ENCODE measurements around the gene PRSS12. TPM values are rescaled to one million over a fixed set of nuclear protein-coding genes. Genes with fewer than 3 reads are reported as not detected.

The PRSS12 gene
- total RNA-seq, 1 experiment from 2014 or later, result 13.8 TPM

DNA sequence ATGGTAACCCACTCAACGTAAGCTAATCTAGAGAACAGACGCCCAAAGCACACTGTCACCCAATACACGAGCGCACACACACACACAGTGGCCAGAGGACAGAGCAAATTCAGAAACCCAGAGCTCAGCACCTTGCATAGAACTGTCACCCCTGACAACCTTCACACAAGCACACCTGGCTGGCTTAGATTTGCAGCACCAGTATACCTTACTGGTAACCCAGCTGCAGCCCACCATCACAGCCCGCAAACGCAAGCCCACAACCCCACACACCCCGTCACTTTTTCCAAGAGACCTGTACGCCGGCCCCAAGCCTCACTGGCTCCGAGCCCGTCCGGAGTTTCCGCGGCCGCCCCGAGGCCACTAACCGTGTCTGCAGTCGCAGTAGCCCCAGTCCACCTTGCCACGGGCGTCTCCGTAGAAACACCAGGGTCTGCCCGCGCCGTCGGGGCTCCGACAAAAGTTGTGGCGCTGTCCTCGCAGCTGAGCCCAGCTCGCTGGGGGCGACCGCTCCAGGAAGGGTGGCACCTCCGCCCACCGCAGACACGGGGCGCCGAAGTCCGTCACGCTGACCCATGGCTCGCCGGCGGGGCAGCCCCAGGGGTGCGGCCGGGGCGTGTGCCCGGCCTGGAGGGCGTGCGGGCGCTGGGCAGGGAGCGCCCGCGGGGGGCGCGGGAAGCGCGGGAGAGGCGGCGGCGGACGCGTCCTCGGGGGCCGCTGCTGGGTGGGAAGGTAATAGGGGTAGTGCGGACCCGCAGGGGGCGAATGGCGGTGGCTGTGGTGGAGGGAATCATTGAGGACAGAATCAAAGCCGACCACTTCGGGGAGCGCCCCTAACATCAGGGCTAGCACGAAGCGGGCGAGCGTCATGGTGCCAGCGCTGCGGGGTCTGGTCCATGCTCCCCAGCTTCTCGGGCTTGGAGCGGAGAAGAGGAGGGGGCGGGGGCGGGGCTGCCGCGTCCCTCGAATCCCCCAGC lies 664 bp downstream of the PRSS12 start:
- no TSS peak for BruUV-seq (replicated peaks)
- ATAC-seq (peak; percentile 63), DNase-seq (ENCODE audit: low read depth, low spot score) (peak; percentile 48)
- Histone ChIP-seq H3K4me1 (ENCODE audit: control insufficient read depth in 1 of 2, insufficient read depth in 2 of 2, low read length in 2 of 2) (peaks cover 3 to 41% of the 10 kb centered on the region in 2 experiments; a peak in 3 of 4 replicates), H3K36me3 (ENCODE audit: control insufficient read depth in 1 of 2, insufficient read depth in 2 of 2, low read length in 2 of 2) (no peaks in the 10 kb centered on the region), H3K4me3 (replicated peaks in 1 of 2; ENCODE audit: low read depth in 1 of 2, low read length in 2 of 2) (peak overlapping the region; percentile 51 to 75), H3K9me3 (ENCODE audit: control insufficient read depth in 1 of 2, insufficient read depth in 1 of 2, low read depth in 1 of 2, low read length in 2 of 2) (no peaks in the 10 kb centered on the region), H3K27ac (ENCODE audit: low read depth, low read length) (peak overlapping the region; percentile 40; the same call in 1 of the 2 replicates), H2AFZ (ENCODE audit: low read depth, low read length, poor library complexity, severe bottlenecking) (peak overlapping the region; percentile 86), H4K20me1 (ENCODE audit: insufficient read depth) (no peaks in the 10 kb centered on the region), H3K4me2 (ENCODE audit: low read length) (peak overlapping the region; percentile 99), H3K9me2 (ENCODE audit: insufficient read depth) (no peaks in the 10 kb centered on the region), H3K27me3 (ENCODE audit: insufficient read depth, low read length) (no peaks in the 10 kb centered on the region), H3K9ac (ENCODE audit: low read length) (peak overlapping the region; percentile 64), H3K79me2 (ENCODE audit: insufficient read depth, low read length) (no peaks in the 10 kb centered on the region)
- no peak for TF ChIP-seq RAD21 (IDR thresholded peaks at IDR 0.05; ENCODE audit: low read depth)
- TF ChIP-seq SP1 (IDR thresholded peaks at IDR 0.05; ENCODE audit: low read depth), result no peak
- no peak for TF ChIP-seq CBX3 (IDR thresholded peaks at IDR 0.05; ENCODE audit: low read depth)
- no peak for TF ChIP-seq SRF (IDR thresholded peaks at IDR 0.05; ENCODE audit: low read depth)
- TF ChIP-seq TCF7L2 (IDR thresholded peaks at IDR 0.05; ENCODE audit: borderline replicate concordance, extremely low read depth, insufficient read depth, insufficient read length), result no peak
- CTCF ChIA-PET, result interaction anchor here (0.9 to 2.8 kb wide), 15 partner anchors 9 to 117 kb away, joined by 3 to 14 read pairs (median 5); no protein-coding TSS in a partner anchor
- intact Hi-C loops (cut with micrococcal nuclease), result no loop called here
- RAD21 ChIA-PET (ENCODE audit: low non-redundant PET in 1 of 2, low total read pairs in 2 of 2, uncharacterized antibody in 2 of 2, unreplicated experiment in 2 of 2), result no interaction called here
- POLR2A ChIA-PET, result interaction anchor here (1.2 to 1.3 kb wide), 2 partner anchors 8 to 11 kb away, joined by 6 to 8 read pairs; no protein-coding TSS in a partner anchor

DNA sequence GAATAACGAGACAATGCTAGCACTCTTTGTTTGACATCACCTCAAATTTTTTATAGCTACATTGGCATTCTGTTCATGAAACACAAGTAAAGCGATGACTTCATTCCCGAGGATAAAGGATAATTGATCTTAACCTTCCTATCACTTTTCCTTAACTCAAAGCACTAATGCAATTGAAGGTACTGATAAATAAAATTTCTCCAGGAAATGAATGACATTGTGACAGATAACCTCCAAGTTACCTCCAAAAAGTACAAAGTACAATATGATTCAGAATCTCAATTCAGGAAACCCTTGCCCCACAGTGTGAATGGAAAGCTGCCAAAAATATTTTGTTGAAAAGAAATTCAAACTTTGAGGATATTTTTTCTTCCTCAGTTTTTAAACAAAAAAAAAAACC lies 1.8 kb downstream of the PRSS12 start:
- intact Hi-C loops (cut with micrococcal nuclease), result no loop called here
- RAD21 ChIA-PET (ENCODE audit: low non-redundant PET in 1 of 2, low total read pairs in 2 of 2, uncharacterized antibody in 2 of 2, unreplicated experiment in 2 of 2), result no interaction called here
- H3K4me3 ChIP-seq (replicated peaks in 1 of 2; ENCODE audit: low read depth in 1 of 2, low read length in 2 of 2), result no peak overlapping the region

More for the DNA sequence above, 1.8 kb downstream of the PRSS12 start:
- no peak for TF ChIP-seq ELF1 (IDR thresholded peaks at IDR 0.05; ENCODE audit: borderline replicate concordance, low read depth)
- no peaks in the 10 kb centered on the region for H3K9me3 ChIP-seq (ENCODE audit: control insufficient read depth in 1 of 2, insufficient read depth in 1 of 2, low read depth in 1 of 2, low read length in 2 of 2)
- H3K9ac ChIP-seq (ENCODE audit: low read length), result no peak overlapping the region
- H3K36me3 ChIP-seq (ENCODE audit: control insufficient read depth in 1 of 2, insufficient read depth in 2 of 2, low read length in 2 of 2), result no peaks in the 10 kb centered on the region
- peaks cover 3 to 48% of the 10 kb centered on the region in 2 experiments; a peak in 3 of 4 replicates for H3K4me1 ChIP-seq (ENCODE audit: control insufficient read depth in 1 of 2, insufficient read depth in 2 of 2, low read length in 2 of 2)
- H2AFZ ChIP-seq (ENCODE audit: low read depth, low read length, poor library complexity, severe bottlenecking), result no peak overlapping the region
- H3K4me2 ChIP-seq (ENCODE audit: low read length), result peak overlapping the region; percentile 99; the same call in 1 of the 2 replicates
- H3K79me2 ChIP-seq (ENCODE audit: insufficient read depth, low read length), result no peaks in the 10 kb centered on the region
- ChIA-PET CTCF (interaction anchor here (0.9 to 1.4 kb wide), 4 partner anchors 9 to 70 kb away, joined by 3 to 5 read pairs (median 4); no protein-coding TSS in a partner anchor), POLR2A (no interaction called here)
- H3K27me3 ChIP-seq (ENCODE audit: insufficient read depth, low read length), result no peaks in the 10 kb centered on the region
- no peak overlapping the region for H3K27ac ChIP-seq (ENCODE audit: low read depth, low read length)
- ATAC-seq (no peak), DNase-seq (ENCODE audit: low read depth, low spot score) (no peak)
- BruUV-seq (replicated peaks), result no TSS peak
- no peaks in the 10 kb centered on the region for H3K9me2 ChIP-seq (ENCODE audit: insufficient read depth)
- no peaks in the 10 kb centered on the region for H4K20me1 ChIP-seq (ENCODE audit: insufficient read depth)
